ENCODE data around the gene ERI3.

Gene ERI3

DNA sequence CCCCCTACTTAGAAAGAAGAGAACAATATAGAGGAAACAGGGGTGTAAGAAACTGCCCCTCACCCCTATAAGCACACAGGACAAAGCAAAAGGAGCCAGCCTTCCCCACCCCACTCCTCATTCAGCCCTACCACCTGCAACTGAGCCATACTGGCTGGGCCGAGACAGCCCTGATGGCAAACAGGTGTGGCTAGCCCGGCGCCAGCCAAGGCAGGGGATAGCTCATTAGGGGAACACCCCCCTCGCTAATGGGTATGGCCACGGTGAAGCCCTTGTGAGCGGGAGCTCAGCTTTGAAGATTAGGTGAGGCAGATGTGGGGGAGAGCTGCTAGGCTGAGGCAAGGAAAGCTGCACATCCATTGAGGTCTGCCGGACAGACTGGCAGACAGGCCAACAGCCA lies 65.5 kb downstream of the ERI3 start:
- in situ Hi-C loops (cut with MboI; ENCODE audit: low sequenced_read_pairs) = no loop called here

DNA sequence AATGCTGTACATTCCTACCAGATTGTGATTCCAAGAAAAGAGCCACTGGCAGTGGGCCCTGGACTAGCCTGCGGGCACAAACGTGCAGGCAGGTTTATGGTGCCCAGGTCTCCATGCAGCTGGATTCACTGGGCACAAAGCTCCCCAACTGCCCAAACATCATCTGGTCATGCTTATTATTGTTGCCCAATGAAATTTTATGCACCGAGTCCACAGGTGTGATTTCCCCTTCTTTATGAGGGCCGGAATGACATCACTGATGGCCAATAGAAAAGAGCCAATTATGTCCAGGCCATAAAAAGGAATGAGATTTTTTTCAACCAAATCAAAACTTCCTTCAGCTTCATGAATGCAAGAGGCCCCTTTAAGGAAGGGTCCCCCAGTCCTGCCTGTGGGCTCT lies 66.2 kb downstream of the ERI3 start:
- in situ Hi-C loops (cut with MboI; ENCODE audit: low sequenced_read_pairs) = no loop called here

DNA sequence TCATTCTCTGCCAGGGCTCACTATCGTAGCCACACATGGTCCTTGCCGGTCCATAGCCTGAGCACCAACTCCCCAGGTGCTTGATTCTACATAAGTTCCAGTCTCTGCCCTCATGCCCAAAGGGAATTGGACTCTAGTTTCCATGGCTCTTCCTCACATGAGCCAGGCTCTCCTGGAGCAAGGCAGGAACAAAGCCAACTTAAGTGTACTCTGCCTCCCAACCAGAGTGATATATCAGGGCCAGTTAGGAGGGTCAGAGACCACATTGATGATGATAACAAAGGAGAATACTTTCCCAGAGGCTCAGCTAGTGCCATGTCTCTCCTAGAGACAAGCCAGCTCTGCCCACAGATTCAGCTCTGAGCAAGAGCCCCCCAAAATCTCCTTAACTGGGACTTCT lies 70.9 kb downstream of the ERI3 start:
- in situ Hi-C loops (cut with MboI; ENCODE audit: low sequenced_read_pairs) = no loop called here

DNA sequence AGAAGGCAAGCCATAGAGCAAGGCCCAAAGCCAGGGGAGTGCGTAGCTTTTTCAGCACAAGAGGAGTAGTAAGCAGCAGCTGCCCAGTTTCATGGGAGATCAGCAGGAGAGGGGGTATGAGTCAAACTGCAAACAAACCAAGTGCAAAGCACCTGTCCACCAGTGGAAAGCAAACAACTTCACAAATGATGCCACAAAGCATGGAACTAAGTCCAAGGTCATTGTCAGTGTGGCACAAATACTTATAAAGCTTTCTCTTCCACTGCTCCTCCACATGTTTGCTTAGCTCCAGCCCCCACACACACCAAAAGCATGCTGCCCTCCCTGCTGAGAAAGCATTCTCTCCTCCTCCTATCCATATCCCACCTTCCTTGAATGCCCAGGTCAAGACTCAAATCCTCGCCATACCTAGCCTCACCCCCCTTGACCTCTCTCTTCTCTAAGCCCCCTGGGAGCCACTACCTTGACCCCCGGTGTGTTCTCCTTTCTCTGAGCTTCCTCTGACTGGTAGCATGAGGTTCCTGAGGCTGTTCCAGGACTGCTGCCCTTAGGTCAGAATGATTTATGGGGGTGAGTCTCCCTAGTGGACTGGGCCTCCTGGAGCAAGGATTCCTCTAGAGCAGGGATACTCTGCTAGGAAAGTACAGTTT lies 71.4 kb downstream of the ERI3 start:
- in situ Hi-C loops (cut with MboI; ENCODE audit: low sequenced_read_pairs) = no loop called here

DNA sequence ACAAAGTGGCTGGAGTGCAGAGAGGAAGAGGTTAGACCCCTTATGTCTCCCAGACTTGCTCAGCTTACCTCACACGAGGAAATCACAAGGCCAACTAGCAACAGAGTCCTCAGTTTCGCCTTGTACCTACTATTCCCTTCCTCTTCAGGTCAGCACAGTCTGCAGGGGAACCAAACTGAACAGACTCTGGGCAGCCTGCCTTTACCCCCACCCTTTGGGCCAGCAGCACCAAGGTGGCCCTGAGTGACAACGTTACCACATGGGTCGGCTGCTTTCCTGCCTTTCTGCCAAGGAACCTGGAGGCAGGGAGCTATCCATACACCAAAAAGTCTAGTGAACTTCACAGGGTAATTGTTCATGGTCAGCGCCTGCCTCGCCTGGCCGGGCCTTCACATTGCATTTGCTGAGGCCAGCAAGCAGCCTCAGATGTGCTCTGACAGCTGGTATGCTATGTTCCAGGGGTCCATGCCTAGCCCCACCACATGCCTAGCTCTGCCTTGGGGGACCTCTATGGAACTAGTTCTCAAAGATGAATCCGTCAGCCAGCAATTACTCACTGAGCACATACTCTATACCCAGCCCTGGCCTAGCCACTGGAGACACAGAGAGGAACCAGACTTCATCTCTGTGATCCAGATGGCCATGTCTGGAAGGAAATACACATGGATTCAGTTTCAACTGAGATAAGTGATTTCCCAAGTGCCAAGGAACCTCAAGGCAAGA lies 72.2 kb downstream of the ERI3 start:
- in situ Hi-C loops (cut with MboI; ENCODE audit: low sequenced_read_pairs) = no loop called here

DNA sequence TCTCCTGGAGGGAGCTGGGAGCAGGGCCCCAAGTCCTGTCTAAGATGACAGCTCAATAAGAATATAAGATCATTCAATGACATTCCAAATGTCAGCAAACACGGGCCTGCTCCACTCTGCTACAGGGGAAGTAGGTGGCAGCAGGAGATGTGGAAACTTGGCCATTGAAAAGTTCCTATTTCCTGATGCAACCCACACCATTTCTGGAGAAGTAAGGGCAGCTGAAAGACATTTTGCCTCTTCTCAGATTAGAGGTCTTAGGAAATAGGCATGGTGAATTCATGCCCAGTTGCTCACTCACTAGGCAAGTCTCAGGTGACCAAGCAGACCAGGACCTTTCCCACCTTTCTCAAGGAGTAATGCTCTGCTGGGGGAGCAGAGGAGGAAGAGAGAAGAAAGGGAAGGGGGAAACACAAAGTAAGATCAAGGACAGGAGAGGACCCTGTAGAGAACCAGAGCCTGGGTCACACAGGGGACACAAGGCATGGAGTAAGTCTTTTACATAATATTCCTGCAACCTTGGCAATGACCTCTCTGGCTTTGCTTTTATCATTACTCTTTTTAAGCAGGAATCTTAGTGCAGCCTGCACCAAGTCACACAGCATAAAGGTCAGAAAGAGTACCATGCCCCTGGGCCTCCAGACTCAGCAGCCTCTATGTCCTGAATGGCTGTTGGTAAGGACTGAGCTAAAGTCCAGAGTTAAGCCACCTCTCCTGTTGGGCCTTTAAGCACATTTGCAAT lies 72.9 kb downstream of the ERI3 start:
- in situ Hi-C loops (cut with MboI; ENCODE audit: low sequenced_read_pairs) = no loop called here

DNA sequence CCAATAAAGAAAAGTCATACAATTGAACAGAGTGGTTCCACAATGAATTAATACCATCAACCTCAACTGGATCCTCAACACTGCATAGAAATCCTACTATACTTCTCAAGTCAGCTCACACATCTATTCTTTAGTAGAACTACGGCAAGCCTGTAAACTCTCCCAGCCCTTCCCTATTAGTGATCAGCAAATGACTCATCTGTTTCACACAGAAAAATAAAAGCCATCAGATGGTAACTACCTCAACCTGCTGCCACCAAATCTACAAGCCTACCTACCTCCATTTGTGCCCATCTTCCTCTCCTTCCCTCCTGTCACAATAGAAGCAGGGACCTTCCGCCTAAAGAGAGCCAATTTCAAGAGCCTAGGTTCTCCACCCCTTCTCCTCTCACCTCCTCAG lies 78.2 kb downstream of the ERI3 start:
- in situ Hi-C loops (cut with MboI; ENCODE audit: low sequenced_read_pairs) = no loop called here

DNA sequence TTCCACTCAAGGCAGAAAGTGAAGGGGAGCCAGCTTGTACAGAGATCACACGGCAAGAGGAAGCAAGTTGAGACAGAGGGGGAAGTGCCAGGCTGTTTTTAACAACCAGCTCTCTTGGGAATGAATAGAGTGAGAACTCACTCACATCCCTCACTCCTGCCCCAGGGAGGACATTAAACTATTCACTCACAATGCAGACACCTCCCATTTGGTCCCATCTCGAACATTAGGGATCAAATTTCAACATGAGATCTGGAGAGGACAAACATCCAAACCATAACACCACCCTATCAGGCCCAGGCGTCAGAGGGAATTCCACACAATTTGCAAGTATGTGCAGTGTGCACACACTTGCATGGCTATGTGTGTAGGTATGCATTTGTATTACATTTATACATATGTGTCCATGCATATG lies 79.1 kb downstream of the ERI3 start:
- in situ Hi-C loops (cut with MboI; ENCODE audit: low sequenced_read_pairs) = no loop called here

DNA sequence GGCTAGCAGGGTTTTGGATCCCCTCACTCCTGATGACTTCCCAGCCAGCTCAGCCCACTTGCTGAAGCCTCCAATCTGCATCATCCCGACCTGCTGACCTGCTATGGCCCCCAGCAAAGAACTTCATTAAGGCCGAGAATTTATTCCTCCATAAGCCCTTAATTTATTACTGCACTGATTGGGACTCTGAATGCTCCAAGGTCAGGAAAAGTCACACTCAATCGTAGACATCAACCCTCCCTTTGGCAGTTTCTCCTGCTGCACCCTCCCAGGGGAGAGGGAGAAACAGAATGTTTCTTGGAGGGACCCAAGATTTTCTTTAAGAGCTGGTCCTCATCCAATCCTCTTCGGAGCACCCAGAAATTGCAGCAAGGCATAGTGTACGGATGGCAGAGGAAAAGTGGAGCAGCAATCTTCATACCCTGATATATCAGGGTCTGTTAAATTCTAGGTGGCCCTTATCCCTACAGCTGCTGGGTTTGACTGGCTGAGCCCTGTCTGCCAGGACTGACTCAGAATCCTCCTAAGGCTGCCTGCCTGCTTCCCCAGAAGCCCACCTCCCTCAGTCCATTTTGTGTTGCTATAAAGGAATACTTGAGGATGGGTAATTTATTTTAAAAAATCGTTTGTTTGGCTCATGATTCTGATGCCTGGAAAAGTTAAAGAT lies 79.6 kb downstream of the ERI3 start:
- in situ Hi-C loops (cut with MboI; ENCODE audit: low sequenced_read_pairs) = no loop called here

DNA sequence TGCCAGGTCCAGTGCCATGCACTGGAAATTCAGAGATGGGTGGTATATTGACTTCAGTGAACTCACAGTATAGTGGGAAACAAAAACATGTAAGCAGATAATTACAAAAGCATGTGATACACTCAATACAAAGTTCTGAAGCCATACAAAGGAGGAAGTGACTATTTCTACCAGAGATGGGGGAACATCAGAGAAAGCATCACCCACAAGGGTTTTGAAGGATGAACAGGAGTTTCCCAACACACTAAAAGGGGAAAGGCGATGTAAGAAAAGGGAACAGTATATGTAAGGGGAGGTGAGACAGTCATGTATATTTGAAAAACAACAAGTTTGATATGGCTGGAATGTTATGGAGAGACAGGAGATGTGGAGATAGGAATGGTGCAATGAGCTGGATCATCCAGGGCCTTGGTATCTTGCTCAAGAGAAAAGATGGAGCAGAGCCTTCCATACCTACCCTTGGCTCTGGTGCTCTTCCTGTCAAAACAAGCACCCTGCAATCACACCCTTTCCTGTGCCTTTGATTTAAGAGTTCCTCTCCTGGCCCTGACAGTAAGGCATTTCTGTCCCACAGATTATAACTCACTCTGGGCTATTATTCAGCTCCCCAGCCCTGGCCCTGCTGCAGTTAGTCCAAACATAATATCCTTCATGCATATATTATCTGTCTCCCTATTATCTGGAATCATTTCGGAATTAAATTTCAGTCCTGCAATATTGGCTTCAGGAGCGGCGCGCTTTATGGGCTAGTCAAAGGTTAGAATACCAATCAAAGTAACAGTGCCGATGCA lies 81.3 kb downstream of the ERI3 start:
- in situ Hi-C loops (cut with MboI; ENCODE audit: low sequenced_read_pairs) = no loop called here

DNA sequence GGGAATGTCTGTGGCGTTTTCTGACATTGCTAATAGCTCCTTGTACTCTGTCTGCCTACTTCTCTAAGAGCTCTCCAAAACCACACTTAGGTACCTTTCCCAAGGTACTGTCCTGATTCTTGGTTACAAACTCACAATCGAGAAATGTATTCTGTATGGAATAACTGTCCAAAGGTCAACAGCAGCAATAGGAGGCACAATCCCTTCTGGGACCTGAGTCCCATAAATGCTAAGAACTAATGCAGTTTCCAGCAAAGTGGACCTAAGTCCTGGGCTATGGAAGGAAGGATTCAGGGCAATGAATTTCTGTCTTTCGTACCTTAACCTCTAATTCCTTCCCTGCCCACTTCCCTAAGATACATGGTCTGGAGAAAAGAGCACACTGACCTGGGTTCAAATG lies 82.1 kb downstream of the ERI3 start:
- in situ Hi-C loops (cut with MboI; ENCODE audit: low sequenced_read_pairs) = no loop called here

DNA sequence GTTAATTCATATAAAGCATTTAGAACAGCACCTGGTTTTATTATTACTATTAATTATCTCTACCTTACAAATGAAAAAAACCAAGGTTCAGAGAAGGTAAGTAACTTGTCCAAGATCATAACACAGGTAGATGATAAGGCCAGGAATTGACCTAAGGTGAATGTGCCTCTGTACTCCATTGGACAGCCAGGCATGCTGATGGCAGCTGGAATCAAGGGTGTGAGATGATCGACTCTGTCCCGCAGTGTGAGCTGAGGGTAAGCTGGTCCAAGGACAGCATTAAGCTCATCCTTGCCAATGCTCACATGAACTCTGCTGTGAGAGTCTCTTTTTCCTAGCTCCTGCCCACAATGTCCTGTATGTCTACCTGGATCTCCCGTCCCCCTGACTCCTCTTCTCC lies 83.4 kb downstream of the ERI3 start:
- in situ Hi-C loops (cut with MboI; ENCODE audit: low sequenced_read_pairs) = no loop called here

DNA sequence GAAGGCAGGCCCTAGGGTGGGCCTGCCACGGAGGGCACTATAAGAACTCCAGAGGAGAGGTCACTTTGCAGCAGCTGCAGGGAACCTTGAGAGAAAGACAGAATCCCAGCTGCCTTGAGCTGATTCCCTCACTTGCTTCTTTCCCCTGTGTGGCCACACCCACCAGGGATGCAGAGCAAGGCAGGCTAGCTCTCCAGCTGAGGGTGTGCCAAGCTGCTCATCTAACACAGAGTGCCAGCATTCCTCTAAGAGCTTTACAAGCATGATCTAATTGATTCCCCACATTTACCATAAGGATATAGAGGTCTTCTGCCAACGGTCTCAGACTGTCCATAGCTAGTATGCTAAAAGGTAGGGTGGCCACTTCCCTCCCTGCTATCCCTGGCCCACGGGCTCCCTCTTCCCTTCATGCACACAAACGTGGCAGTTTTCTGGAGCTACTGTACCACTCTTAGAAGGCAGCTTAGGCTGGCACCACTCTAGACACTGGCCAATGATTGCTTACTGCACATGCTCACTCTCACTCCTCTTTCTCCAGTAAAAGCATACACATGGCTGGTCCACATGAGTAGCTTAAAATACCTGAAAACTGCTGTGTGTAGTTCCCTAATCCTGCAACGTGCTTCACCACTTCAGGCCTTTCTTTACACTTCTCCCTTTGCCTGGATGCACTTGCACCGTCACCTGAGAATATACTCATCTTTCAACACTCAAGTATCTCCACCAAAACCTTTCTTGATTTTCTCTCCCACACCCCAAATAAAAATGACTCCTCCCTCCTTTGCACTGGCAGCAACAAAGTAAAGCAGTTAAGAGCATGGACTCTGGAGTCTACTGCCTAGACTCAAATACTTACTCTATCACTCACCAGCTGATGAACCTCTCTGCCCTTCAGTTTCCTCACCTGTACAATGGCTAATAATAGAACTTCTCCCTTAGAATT lies 84.1 kb downstream of the ERI3 start:
- in situ Hi-C loops (cut with MboI; ENCODE audit: low sequenced_read_pairs) = no loop called here

DNA sequence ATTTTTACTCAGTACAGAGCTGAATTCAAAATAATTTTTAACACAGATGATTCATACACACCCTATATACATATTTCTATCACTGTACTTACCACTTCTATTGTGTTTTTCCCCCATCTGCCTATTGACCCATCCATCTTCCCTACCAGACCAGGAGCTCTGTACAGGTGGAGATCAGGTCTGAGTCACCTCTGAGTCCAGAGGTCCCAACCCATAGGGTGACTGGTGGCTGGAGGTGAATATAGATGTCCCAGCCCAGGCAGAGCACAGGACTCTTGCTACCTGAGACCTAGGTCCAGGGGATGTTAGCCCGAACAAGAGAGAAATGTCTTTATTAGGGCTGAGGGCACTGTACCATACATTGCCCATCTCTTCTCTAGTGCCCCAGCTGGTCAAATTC lies 87.0 kb downstream of the ERI3 start:
- in situ Hi-C loops (cut with MboI; ENCODE audit: low sequenced_read_pairs) = no loop called here

DNA sequence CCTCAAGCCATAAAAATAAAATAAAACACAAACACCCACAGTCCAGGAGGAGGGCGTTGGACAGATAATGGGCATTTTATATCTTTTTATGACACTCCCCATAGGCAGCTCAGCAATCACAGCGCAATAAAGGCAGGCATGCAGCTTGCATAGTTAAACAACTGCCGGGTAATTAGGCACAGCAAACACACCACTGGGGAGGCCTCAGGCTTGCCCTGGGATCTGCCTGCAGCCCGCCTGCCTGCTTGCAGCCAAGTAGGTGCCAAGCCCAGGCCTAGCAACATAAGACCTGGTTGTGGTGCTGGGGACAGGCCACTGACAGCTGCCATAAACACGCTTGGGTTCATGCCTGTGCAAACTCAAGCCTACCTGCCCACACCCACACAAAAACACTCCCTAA lies 87.6 kb downstream of the ERI3 start:
- in situ Hi-C loops (cut with MboI; ENCODE audit: low sequenced_read_pairs) = no loop called here

DNA sequence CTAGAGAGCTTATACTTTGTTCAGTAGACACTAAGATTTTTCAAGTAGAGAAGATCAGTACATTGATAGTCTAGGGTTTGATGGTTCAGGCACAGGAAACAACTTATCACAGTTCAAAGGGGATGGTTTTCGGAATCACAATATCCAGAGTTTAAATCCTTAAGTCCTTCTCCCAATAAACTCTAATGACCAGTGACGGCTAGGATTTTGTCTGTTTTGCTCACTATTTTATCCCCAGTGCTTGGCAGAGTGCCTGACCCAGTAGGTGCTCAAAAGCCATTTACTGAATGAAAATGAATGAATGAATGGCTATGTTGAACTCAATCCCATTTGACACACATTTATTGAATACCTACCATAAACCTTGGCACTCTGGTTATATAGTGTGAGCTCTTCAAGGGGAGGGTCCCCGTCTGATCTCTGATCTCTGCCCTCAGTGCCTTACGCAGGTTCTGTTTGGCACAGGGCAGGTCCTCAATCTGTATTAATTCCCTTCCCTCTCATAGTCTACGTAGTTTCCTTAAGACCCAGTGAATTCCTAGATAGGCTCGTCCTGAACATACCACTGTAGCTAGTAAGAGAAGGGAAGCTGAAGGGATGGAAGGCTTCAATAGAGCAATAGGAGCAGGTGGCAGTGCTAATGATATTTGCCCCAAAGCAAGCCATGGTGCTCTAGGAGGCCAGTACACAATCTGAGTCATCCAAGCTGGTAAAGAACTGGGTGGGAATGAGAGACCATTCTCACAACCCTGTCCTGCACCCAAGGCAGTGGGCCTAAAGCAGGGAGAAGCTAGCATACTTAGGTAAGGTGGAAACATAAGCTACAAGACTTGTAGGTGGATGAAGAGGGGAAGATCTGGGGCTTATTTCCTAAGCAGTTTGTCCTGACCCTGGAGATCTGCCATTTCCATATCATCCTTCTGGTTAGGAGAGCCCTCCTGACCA lies 88.4 kb downstream of the ERI3 start:
- in situ Hi-C loops (cut with MboI; ENCODE audit: low sequenced_read_pairs) = no loop called here

DNA sequence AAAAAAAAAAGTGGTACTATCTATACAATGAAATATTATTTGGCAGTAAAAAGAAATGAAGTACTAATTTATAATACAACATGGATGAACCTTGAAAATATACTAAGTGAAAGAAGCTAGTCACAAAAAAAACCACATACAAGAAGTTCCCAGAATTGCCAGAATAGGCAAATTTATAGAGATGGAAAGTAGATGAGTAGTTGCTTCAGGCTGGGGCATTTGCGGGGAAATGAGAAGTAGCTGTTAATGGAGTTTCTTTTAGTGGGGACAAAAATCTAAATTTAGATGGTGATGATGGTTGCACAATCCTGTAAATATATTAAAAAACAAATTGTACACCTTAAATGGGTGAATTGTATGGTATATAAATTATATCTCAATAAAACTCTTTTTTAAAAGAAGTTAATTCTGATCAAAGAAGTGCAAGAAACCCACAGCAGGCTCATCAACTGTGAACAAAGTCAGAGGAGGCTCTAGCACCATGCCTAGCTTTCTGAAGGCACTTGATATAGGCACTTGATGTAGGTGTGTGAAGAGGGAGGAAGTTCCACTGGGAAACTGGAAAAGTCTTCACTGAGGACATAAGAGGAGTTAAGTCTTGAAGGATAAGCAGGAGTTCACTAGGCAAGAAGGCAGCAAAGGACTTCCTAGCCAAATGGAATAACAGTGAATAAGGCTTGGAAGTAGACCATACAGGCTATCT lies 89.2 kb downstream of the ERI3 start:
- in situ Hi-C loops (cut with MboI; ENCODE audit: low sequenced_read_pairs) = no loop called here

DNA sequence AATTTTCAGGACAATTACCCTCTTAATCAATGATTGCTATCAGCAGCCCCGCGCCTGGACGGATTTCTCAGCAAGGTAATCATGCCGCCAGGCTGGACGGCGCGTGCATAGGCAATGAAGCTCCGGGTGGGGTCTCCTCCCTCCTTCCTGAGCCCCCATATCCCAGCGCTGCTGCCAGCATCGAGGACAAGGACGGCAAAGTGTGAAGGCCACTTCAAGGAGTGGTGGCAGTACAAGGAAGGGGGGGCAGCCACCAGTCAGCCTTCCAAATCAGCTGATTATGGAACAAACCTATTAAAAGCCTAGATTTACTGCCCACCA lies 90.6 kb downstream of the ERI3 start:
- in situ Hi-C loops (cut with MboI; ENCODE audit: low sequenced_read_pairs) = no loop called here

All from HL-60/S4 treated with phorbol 12-myristate 13-acetate at 8.2 ng/mL for 4 days and 3 days (cell line).